Activated CD8-positive, alpha-beta memory T cell treated with anti-CD3 and anti-CD28 coated beads for 36 hours (primary cell): ENCODE data around the gene LARGE1. TPM values are rescaled to one million over a fixed set of nuclear protein-coding genes. Genes with fewer than 3 reads are reported as not detected.

ENCODE experiments used
- CTCF ChIA-PET: fragments of 350-600 bp; sonication (Branson Sonifier 250); formaldehyde crosslinking; loops from one replicate; lab custom pipeline; 2021; ENCODE audit warnings: antibody characterized with exemption; lab: Charles Lee
- POLR2A ChIA-PET: fragments of 350-600 bp; sonication (Branson Sonifier 250); formaldehyde crosslinking; loops from one replicate; lab custom pipeline; 2021; ENCODE audit warnings: antibody characterized with exemption; lab: Charles Lee
- total RNA-seq, 2 experiments: library from RNA; stranded (reverse); gene quantifications; one replicate each; pipeline ENCODE4 v1.2.3, GENCODE V29; 2021

The LARGE1 gene
- total RNA-seq, 2 experiments from 2014 or later: 0.17 to 0.38 TPM

GRCh38 chr22:33451866-33452469 lies 468.3 kb downstream of the LARGE1 start:
- CTCF ChIA-PET: interaction anchor here (0.6 kb wide), 1 partner anchor 996 kb away, joined by 3 read pairs; no protein-coding TSS in a partner anchor

DNA sequence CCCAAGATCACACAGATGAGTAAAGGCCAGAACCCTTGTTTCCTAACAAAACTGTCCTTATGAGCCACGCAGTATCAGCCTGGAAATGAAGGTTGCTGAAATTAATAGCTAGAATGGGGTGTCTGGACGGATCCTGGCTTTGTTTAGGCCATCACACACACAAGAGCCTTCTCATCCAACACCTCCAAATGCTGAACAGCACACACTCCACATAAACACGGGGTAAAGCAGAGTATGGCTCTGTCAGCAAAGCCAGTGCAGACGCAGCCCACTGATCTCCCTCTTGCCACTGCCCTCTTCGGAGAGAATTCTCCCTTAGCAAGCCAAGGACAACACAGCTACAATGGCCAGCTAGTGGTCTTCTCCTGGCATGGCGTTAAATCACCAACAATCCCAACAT lies 469.5 kb downstream of the LARGE1 start:
- CTCF ChIA-PET: no interaction called here
- POLR2A ChIA-PET: no interaction called here

More at GRCh38 chr22:33451866-33452469, 468.3 kb downstream of the LARGE1 start:
- POLR2A ChIA-PET: no interaction called here

DNA sequence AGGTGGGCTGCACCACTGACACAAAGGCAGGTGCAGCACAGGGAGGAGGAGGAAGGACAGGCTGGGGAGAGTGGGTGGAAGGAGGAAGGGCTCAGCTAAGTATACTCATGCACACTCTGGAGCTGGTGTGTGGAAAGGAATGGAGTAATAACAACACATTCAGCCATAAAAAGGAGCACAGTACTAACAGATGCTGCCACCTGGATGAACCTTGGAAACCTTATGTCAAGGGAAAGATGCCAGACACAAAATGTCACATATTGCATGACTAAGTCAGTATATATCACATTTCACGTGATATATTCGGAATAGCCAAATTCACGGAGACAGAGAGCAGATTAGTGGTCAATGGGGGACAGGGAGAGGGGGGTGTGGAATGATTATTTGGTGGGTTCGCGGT lies 472.5 kb downstream of the LARGE1 start:
- CTCF ChIA-PET: no interaction called here

GRCh38 chr22:33443683-33444082 lies 476.6 kb downstream of the LARGE1 start:
- ChIA-PET POLR2A (no interaction called here), CTCF (no interaction called here)

More for the DNA sequence above, 472.5 kb downstream of the LARGE1 start:
- POLR2A ChIA-PET: no interaction called here

DNA sequence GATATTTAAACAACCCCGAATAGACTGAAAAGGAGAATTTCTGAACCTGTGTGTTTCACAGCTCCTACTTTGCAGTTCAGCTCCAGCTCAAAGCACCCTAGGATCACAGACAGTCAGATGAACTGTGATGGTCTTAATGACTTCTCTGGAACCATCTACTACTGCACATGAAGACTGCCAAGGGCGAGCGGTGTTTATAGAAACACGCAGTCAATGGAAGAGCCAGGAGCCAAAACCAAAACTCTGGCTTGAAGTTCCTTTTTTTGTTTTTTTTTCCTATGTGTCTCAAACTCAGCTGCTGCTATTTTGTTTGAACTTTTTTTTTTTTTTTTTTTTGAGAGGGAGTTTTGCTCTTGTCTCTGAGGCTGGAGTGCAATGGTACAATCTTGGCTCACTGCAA lies 479.5 kb downstream of the LARGE1 start:
- CTCF ChIA-PET: no interaction called here
- POLR2A ChIA-PET: no interaction called here

DNA sequence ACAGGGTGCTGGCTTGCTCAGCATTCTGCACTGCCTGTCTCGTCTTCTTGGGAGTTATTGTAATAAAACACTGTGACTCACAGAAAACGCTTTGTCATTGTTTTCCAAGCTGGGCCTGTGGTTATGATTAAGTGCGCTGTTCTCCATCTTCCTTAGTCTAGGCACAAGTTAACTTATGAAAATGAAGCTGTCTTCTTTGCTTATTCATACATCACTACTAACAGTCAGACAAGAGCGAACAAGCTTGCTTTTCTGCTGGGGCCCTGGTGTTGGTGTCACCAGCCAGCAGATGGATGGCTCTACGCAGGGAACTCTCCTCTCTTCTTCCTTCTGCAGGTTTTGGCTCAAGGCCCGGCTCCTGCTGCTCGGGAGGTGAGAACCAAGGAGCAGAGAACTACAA lies 482.0 kb downstream of the LARGE1 start:
- ChIA-PET POLR2A (no interaction called here), CTCF (interaction anchor here (0.7 kb wide), 1 partner anchor 212 kb away, joined by 3 read pairs; no protein-coding TSS in a partner anchor)

DNA sequence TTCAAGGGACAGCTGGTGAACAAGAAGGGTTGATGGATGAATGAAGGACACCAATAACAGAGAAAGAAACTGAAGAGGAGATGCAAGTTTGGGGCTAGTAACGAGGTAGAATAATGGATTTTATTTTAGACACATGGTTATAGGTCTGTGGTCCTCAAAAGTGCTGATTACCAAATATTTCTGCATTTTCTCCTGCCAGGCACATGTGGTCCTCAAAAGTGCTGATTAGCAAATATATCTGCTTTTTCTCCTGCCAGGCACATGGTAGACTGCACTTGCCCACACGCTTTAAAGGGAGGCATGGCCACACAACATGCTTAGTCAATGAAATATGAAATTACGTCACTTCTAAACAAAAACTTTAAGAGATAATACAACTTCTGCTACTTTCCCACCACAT lies 489.0 kb downstream of the LARGE1 start:
- CTCF ChIA-PET: no interaction called here
- POLR2A ChIA-PET: no interaction called here

GRCh38 chr22:33429281-33429680 lies 491.0 kb downstream of the LARGE1 start:
- CTCF ChIA-PET: no interaction called here
- POLR2A ChIA-PET: no interaction called here

DNA sequence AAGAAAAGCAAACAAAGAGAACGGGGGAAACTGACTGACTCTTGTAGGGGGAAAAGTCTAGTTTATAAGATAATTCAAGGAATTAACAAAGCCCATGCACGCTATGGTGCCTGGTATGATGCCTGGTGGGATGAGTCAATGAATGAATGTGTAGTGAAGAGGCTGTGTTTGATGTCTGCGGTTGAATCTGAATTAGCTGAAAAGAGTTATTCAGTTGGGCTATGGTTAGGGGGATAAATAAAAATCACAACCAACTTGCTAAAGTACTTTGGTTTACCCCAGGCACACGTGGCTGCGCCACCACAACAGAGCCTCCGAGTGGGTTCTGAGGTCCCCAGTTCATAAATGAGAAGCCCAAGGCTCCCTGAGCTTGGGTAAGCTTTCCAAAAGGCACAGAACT lies 492.8 kb downstream of the LARGE1 start:
- ChIA-PET CTCF (no interaction called here), POLR2A (no interaction called here)

GRCh38 chr22:33426451-33426850 lies 493.8 kb downstream of the LARGE1 start:
- POLR2A ChIA-PET: no interaction called here

DNA sequence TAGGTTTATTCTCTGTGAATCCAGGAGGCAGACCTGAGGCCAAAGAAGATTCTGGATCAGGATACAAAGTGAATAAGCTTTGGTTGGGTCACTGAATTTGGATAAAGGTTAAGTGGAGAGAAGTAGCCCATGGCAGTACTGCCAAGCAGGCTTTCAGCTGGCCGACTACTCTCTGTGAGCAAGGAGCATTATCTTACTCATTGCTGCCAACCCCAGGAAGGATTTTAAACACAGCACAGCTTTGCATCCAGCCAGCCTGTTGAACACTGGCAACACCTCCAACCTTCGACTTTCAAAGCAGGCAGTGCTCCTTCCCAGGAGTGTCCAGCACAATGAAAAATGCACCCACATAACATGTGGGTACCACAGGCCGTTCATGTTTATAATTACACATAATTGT lies 498.4 kb downstream of the LARGE1 start:
- ChIA-PET POLR2A (no interaction called here), CTCF (no interaction called here)

More at GRCh38 chr22:33426451-33426850, 493.8 kb downstream of the LARGE1 start:
- CTCF ChIA-PET: no interaction called here

DNA sequence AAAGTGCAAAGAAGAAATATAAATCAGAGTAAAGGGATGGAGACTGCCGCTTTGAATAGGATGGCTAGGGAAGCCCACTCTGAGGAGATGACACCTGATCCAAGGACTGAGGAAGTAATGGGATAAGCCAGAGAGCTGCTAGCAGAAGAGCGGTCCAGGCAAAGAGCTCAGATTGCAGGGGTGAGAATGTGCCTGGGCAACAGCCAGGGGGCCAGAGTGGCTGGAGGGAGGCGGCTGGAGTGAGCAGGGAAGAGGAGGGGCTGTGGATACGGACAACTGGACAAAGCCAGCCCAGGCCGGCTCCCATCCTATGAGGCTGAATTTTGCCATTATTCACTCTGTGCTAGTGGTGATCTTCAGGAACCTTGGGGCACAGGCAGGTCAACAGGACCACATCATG lies 501.8 kb downstream of the LARGE1 start:
- POLR2A ChIA-PET: no interaction called here
- CTCF ChIA-PET: no interaction called here

GRCh38 chr22:33415401-33415800 lies 504.9 kb downstream of the LARGE1 start:
- POLR2A ChIA-PET: no interaction called here

GRCh38 chr22:33409079-33409478 lies 511.2 kb downstream of the LARGE1 start:
- CTCF ChIA-PET: no interaction called here
- POLR2A ChIA-PET: no interaction called here

More at GRCh38 chr22:33415401-33415800, 504.9 kb downstream of the LARGE1 start:
- CTCF ChIA-PET: no interaction called here

GRCh38 chr22:33405194-33405593 lies 515.1 kb downstream of the LARGE1 start:
- CTCF ChIA-PET: no interaction called here
- POLR2A ChIA-PET: no interaction called here

DNA sequence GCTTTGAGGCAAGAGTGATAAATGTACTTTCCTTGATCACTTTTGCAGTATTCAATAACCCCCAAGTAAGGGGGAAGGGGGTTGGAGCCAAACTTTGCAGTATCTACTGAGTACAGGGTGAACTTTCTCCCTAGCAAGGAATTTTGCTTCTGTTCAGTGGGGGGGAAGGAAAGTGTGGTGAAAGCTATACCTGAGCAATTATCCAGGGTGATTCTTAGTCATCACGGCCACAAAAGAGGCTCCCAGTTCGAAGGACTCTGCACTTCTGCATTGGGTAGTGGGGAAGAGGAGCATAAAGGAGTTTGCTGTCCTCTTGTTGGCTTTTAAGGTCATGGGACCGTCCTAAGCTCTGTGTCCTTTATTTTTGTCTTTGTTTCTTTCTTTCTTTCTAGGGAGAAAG lies 515.6 kb downstream of the LARGE1 start:
- ChIA-PET CTCF (no interaction called here), POLR2A (no interaction called here)

DNA sequence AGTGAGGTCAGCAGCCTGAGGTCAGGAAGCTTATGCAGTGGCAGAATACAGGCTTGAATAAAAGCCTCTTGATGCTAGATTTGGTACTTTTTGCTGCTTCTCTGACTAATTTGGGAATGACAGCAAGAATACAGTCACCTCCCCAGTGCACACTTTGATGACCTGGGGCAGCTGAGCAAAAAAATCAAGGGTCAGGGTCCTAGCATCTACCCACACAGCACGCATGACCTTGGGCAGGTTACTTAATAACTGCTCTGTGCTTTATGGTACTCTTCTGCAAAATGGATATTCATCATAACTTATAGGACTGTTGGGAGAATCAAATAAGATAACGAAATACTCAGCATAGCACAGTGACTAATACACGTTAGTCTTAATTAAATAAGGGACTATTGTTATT lies 518.0 kb downstream of the LARGE1 start:
- ChIA-PET POLR2A (no interaction called here), CTCF (no interaction called here)

DNA sequence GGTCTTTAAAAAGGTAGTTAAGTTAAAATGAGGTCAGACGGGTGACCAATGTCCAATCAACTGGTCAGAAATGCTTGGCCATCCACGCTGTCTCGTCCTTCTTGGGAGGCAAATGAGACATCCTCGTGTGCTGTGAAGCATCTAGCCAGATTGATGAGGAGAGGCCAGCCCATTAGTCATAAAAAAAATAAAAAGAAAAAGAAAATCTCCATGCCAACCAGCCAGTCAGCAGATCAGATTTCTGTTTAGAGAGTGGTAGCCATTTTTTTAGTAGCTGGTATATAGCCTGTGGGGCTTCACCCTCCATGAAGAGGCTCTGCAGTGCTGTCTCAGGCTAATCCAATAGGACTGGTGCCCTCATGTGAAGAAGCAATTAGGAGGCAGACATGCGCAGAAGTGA lies 519.0 kb downstream of the LARGE1 start:
- POLR2A ChIA-PET: no interaction called here
- CTCF ChIA-PET: no interaction called here

DNA sequence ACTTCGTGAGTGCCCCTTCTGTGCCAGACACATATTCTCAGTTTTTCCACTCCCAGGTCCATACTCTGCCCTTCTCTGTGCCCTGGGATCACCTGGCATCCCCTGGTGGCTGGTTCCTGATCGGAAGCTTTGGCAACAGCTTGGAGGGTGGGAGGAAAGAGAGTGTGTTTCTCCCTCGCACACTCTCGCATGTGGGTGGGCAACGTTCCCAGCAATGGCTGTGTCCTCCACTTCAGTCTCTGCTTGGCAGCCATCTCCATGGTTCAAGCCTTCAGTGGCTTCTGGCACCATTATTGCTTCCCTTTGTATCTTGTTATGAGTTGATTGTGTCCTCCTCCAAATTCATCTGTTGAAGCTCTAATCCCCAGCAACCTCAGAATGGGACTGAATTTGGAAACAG lies 519.4 kb downstream of the LARGE1 start:
- ChIA-PET POLR2A (no interaction called here), CTCF (no interaction called here)

- ChIA-PET CTCF (interaction anchor here (0.6 kb wide), 1 partner anchor 35 kb away, joined by 5 read pairs; no protein-coding TSS in a partner anchor), POLR2A (no interaction called here)
Measured at GRCh38 chr22:33400061-33400840, 520.0 kb downstream of the LARGE1 start.

DNA sequence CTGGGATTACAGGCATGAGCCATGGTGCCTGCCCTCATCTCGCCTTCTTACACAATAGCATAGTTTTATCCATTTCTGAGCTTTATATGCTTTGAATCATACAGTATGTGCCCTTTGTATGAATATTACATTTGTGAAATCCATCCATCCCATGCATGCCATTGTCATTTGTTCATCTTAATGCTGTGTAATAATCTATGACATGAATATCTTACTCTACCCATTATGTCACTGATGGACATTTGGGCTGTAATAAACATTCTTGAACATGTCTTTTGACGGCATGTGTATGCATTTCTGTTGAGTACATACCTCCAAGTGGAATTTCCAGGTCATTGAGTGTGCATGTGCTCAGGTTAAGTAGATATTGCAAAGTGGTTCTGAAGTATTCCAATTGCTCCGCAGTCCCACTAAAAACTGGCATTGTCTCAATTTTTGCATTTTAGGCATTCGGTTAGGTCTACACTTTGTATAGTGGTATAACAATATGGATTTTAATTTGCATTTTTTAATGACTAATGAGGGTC lies 522.8 kb downstream of the LARGE1 start:
- POLR2A ChIA-PET: no interaction called here
- CTCF ChIA-PET: no interaction called here
